Naive B cell (primary cell): ENCODE data around the gene ACSF3. TPM values are rescaled to one million over a fixed set of nuclear protein-coding genes. Genes with fewer than 3 reads are reported as not detected.
"Not testable (repeated sequence)": the region's sequence is repeated elsewhere in the genome, so short reads cannot be mapped to it uniquely, and the experiment has no call there.

Experiments used
- ATAC-seq, 2 donors: fragments of 150-1000 bp; cut with Tn5 transposase; 2 replicates each; pipeline ENCODE4 v1.10.0; 2021; ENCODE audit warnings: low read depth in 2 of 2, mild to moderate bottlenecking in 2 of 2, moderate library complexity in 2 of 2
- DNase-seq: peaks from one replicate; pipeline ENCODE4 v3.0.0; 2022
- H3K27ac Mint-ChIP-seq, 6 donors: one replicate each; pipeline ENCODE4 v1.8.0; 2020 to 2022; ENCODE audit warnings: mild to moderate bottlenecking in 6 of 6, mixed read lengths in 6 of 6, moderate library complexity in 5 of 6, inconsistent platforms in 2 of 6
- H3K27me3 Mint-ChIP-seq, 3 donors: one replicate each; pipeline ENCODE4 v1.8.0; 2021 to 2022; ENCODE audit warnings: mixed read lengths in 3 of 3, mild to moderate bottlenecking in 1 of 3
- H3K36me3 Mint-ChIP-seq, 2 donors: one replicate each; pipeline ENCODE4 v1.8.0; 2020 to 2022; ENCODE audit warnings: mixed read lengths in 2 of 2, inconsistent platforms in 1 of 2, mild to moderate bottlenecking in 1 of 2
- H3K4me1 Mint-ChIP-seq, 3 donors: one replicate each; pipeline ENCODE4 v1.8.0; 2020 to 2022; ENCODE audit warnings: mixed read lengths in 3 of 3, inconsistent platforms in 1 of 3, mild to moderate bottlenecking in 1 of 3, moderate library complexity in 1 of 3
- H3K4me3 Mint-ChIP-seq, 8 donors: one replicate each; pipeline ENCODE4 v1.8.0; 2020 to 2022; ENCODE audit warnings: mild to moderate bottlenecking in 8 of 8, mixed read lengths in 8 of 8, moderate library complexity in 8 of 8, inconsistent platforms in 2 of 8
- H3K9me3 Mint-ChIP-seq, 7 donors: one replicate each; pipeline ENCODE4 v1.8.0; 2020 to 2022; ENCODE audit warnings: mixed read lengths in 7 of 7, mild to moderate bottlenecking in 5 of 7, inconsistent platforms in 2 of 7, moderate library complexity in 1 of 7
- polyA plus RNA-seq, 6 donors: library from polyadenylated mRNA; unstranded; fragments of 300-500 nt; fragmentation: Illumina TruSeq; gene quantifications; one replicate each; pipeline ENCODE4 v1.2.3, GENCODE V29; 2021; ENCODE audit warnings: low read depth in 6 of 6

The ACSF3 gene
- polyA plus RNA-seq, 6 donors from 2014 or later = 30.0 to 43.6 (median 33.9) TPM

- Mint-ChIP-seq H3K9me3 (no peaks in the 10 kb centered on the region), H3K4me1 (peaks cover 13 to 20% (median 18%) of the 10 kb centered on the region in 3 donors), H3K27me3 (peaks cover 0 to 7% (median 0%) of the 10 kb centered on the region in 3 donors), H3K27ac (no peak overlapping the region), H3K4me3 (no peak overlapping the region), H3K36me3 (no peaks in the 10 kb centered on the region)
- DNase-seq (no peak), ATAC-seq (no peak)
These were observed 66.2 kb downstream of the ACSF3 start for GRCh38 chr16:89159850-89160354.

GRCh38 chr16:89160977-89161701 lies 67.5 kb downstream of the ACSF3 start:
- DNase-seq = no peak
- peak overlapping the region in 1 of 6 donors; percentile 7 for H3K27ac Mint-ChIP-seq
- peaks cover 8 to 14% (median 12%) of the 10 kb centered on the region in 3 donors for H3K4me1 Mint-ChIP-seq
- ATAC-seq = no peak
- H3K27me3 Mint-ChIP-seq = peaks cover 0 to 7% (median 0%) of the 10 kb centered on the region in 3 donors
- no peak overlapping the region for H3K4me3 Mint-ChIP-seq
- no peaks in the 10 kb centered on the region for H3K36me3 Mint-ChIP-seq
- no peaks in the 10 kb centered on the region for H3K9me3 Mint-ChIP-seq

- Mint-ChIP-seq H3K4me3 (peak overlapping the region in 1 of 8 donors; percentile 31), H3K27ac (peak overlapping the region in 3 of 6 donors; percentile 66 to 97 (median 88)), H3K9me3 (no peaks in the 10 kb centered on the region), H3K36me3 (no peaks in the 10 kb centered on the region), H3K4me1 (peaks cover 8 to 16% (median 14%) of the 10 kb centered on the region in 3 donors), H3K27me3 (peaks cover 0 to 13% (median 0%) of the 10 kb centered on the region in 3 donors)
- no peak for DNase-seq
- ATAC-seq = peak; percentile 32 to 48
These were observed 68.4 kb downstream of the ACSF3 start for GRCh38 chr16:89161763-89162713.

GRCh38 chr16:89163297-89163696 lies 69.6 kb downstream of the ACSF3 start:
- Mint-ChIP-seq H3K36me3 (no peaks in the 10 kb centered on the region), H3K4me1 (peaks cover 8 to 16% (median 14%) of the 10 kb centered on the region in 3 donors), H3K27ac (no peak overlapping the region), H3K27me3 (peaks cover 0 to 13% (median 0%) of the 10 kb centered on the region in 3 donors), H3K4me3 (no peak overlapping the region), H3K9me3 (no peaks in the 10 kb centered on the region)
- DNase-seq (no peak), ATAC-seq (no peak)

DNA sequence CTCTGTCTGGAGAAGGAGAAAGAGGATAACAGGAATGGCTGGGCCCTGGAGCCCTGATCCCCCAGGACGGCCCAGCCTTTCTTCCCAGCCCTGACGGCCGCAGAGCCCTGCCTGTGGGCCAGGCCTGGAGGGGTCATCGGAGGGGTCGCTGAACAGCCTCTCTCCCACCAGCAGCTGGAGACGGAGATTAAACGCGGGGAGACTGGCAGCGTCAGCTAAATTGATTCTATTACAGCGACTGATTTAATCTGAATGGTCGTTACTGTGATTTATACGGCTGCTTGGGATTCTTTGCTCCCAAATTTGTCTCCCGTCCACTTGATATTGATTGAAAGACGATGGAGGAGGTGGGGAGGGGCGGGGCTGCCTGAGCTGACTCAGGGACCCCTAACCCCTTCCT lies 70.8 kb downstream of the ACSF3 start:
- H3K4me1 Mint-ChIP-seq = peaks cover 8 to 16% (median 14%) of the 10 kb centered on the region in 3 donors
- no peak for ATAC-seq
- H3K36me3 Mint-ChIP-seq = no peaks in the 10 kb centered on the region
- H3K4me3 Mint-ChIP-seq = no peak overlapping the region
- no peaks in the 10 kb centered on the region for H3K9me3 Mint-ChIP-seq
- peaks cover 0 to 22% (median 0%) of the 10 kb centered on the region in 3 donors for H3K27me3 Mint-ChIP-seq
- no peak overlapping the region for H3K27ac Mint-ChIP-seq
- DNase-seq = no peak

DNA sequence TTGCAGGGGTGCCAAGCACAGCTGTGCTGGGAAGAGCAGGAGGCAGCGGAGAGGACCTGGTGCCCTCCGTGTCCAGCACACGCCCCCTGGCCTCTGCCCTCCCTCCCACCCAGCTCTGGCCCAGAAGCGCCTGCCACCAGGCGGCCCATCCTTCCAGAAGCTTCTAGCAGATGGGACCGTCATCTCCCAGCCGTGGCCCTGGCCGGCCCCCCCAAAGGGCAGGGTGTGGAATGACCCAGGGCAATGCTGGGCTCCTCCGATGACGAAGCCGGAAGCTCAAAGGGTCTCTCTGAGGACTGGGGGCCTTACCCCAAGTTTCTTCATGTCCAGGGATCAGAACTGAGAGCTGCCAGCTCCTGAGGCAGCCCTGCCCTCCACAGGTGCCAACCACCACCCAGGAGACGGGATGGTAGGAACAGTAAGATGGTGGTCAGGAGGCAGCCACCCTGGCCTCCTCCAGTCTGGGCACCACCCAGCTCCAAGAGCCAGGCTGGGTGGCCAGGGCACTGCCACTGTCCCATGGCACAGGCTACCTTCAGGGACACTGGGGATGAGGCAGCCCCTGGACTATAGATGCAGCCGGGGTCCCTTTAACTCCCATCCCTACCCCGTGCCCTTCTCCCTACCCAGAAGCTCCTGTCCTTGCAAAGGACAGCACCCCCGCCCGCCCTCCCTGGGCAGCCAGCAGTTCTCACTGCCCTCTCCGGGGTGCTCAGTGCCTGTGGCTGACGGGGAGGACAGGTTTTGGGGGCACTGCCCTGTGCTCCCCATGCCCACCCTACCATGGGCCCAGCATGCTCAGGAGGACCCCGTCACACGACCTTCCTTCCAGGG lies 71.4 kb downstream of the ACSF3 start:
- H3K27me3 Mint-ChIP-seq = peaks cover 0 to 22% (median 0%) of the 10 kb centered on the region in 3 donors
- no peak overlapping the region for H3K4me3 Mint-ChIP-seq
- DNase-seq (no peak), ATAC-seq (no peak)
- no peaks in the 10 kb centered on the region for H3K9me3 Mint-ChIP-seq
- H3K4me1 Mint-ChIP-seq = peaks cover 8 to 16% (median 14%) of the 10 kb centered on the region in 3 donors
- no peaks in the 10 kb centered on the region for H3K36me3 Mint-ChIP-seq
- no peak overlapping the region for H3K27ac Mint-ChIP-seq

GRCh38 chr16:89165681-89165979 lies 72.0 kb downstream of the ACSF3 start:
- H3K27me3 Mint-ChIP-seq = peaks cover 0 to 25% (median 0%) of the 10 kb centered on the region in 3 donors
- not testable (repeated sequence) for H3K27ac Mint-ChIP-seq, H3K9me3 Mint-ChIP-seq, H3K36me3 Mint-ChIP-seq, H3K4me3 Mint-ChIP-seq, ATAC-seq, DNase-seq
- H3K4me1 Mint-ChIP-seq = peaks cover 9 to 19% (median 18%) of the 10 kb centered on the region in 3 donors

DNA sequence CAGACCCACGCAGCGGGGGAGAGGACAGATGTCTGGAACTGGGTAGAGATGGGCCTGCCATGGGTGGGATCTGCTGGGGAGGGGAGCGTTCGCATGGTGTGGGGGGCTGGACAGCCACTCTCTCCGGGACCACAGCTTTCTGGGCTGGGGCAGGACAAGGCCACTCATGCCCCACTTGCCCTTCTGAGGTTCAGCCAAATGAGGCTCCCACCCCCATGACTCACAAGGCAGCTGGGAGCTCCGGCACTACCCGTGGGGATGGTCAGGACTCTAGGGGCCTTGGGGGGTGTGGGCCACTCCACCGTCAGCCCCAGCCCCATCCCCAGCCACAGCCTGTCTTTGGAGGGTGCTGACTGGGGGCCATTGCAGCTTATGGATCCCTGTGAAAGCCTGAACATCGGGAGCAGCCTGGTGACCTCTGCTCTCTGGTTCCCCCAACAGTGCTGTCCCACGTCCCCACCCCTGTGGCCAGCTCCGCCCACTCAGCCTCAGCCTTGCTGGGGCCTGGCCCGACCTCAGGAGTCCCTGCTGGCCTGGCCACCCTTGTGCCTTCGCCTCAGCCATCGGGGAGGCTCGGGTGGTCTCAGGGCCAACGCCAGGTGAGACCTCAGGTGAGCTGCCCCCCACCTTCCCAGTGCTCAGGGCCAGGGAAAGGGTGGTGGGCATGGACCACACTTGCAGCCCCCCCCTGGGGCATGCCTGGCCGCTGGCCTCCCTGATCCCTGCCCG lies 73.2 kb downstream of the ACSF3 start:
- peak overlapping the region in 1 of 6 donors; percentile 61 for H3K27ac Mint-ChIP-seq
- H3K9me3 Mint-ChIP-seq = no peaks in the 10 kb centered on the region
- peaks cover 0 to 25% (median 0%) of the 10 kb centered on the region in 3 donors for H3K27me3 Mint-ChIP-seq
- ATAC-seq = no peak
- DNase-seq = no peak
- peak overlapping the region in 1 of 8 donors; percentile 27 for H3K4me3 Mint-ChIP-seq
- H3K36me3 Mint-ChIP-seq = no peaks in the 10 kb centered on the region
- H3K4me1 Mint-ChIP-seq = peaks cover 11 to 20% (median 20%) of the 10 kb centered on the region in 3 donors

- peak overlapping the region in 1 of 6 donors; percentile 47 for H3K27ac Mint-ChIP-seq
- no peaks in the 10 kb centered on the region for H3K36me3 Mint-ChIP-seq
- peak overlapping the region in 1 of 8 donors; percentile 27 for H3K4me3 Mint-ChIP-seq
- H3K27me3 Mint-ChIP-seq = peaks cover 0 to 20% (median 0%) of the 10 kb centered on the region in 3 donors
- peak; percentile 34 to 45 for ATAC-seq
- peaks cover 6 to 16% (median 14%) of the 10 kb centered on the region in 3 donors for H3K4me1 Mint-ChIP-seq
- H3K9me3 Mint-ChIP-seq = no peaks in the 10 kb centered on the region
- DNase-seq = peak; percentile 84
These were observed 73.8 kb downstream of the ACSF3 start for GRCh38 chr16:89167425-89167941.

GRCh38 chr16:89168381-89169189 lies 74.9 kb downstream of the ACSF3 start:
- H3K27me3 Mint-ChIP-seq = peaks cover 0 to 20% (median 0%) of the 10 kb centered on the region in 3 donors
- DNase-seq (no peak), ATAC-seq (no peak)
- H3K36me3 Mint-ChIP-seq = no peaks in the 10 kb centered on the region
- peak overlapping the region in 1 of 8 donors; percentile 53 for H3K4me3 Mint-ChIP-seq
- no peaks in the 10 kb centered on the region for H3K9me3 Mint-ChIP-seq
- H3K27ac Mint-ChIP-seq = peak overlapping the region in 1 of 6 donors; percentile 56
- peaks cover 6 to 16% (median 14%) of the 10 kb centered on the region in 3 donors for H3K4me1 Mint-ChIP-seq

GRCh38 chr16:89169778-89170177 lies 76.1 kb downstream of the ACSF3 start:
- ATAC-seq (no peak), DNase-seq (no peak)
- H3K4me3 Mint-ChIP-seq = no peak overlapping the region
- H3K9me3 Mint-ChIP-seq = no peaks in the 10 kb centered on the region
- H3K27me3 Mint-ChIP-seq = peaks cover 0 to 20% (median 0%) of the 10 kb centered on the region in 3 donors
- H3K27ac Mint-ChIP-seq = no peak overlapping the region
- H3K4me1 Mint-ChIP-seq = peaks cover 6 to 12% (median 8%) of the 10 kb centered on the region in 3 donors
- no peaks in the 10 kb centered on the region for H3K36me3 Mint-ChIP-seq
